Gastroesophageal sphincter (tissue), 3 donors: Measurements from ENCODE around the gene PER3.

Experiments used
- CTCF ChIP-seq, 4 experiments: fragments of 200-600 bp in 2 of 4; fragments of 450-650 bp in 2 of 4; sonication (generic) in 1 of 4; IDR thresholded peaks; one replicate each; pipeline ENCODE4 v1.5.1; 2017 to 2019; ENCODE audit warnings: antibody characterized with exemption in 4 of 4, mild to moderate bottlenecking in 2 of 4, moderate library complexity in 2 of 4
- POLR2A ChIP-seq, 2 donors: fragments of 450-650 bp; IDR thresholded peaks; one replicate each; pipeline ENCODE4 v1.6.1; 2017; ENCODE audit warnings: antibody characterized with exemption in 2 of 2, mild to moderate bottlenecking in 2 of 2, moderate library complexity in 1 of 2
- POLR2AphosphoS5 ChIP-seq: sonication (generic); formaldehyde crosslinking; IDR thresholded peaks from one replicate; pipeline ENCODE4 v1.6.1; 2017; ENCODE audit warnings: antibody characterized with exemption

- TF ChIP-seq CTCF (IDR thresholded peaks at IDR 0.05): no peak
- TF ChIP-seq POLR2A (IDR thresholded peaks at IDR 0.05): no peak
- no peak for TF ChIP-seq POLR2AphosphoS5
Measured at GRCh38 chr1:7846656-7847055, 62.6 kb downstream of the PER3 start.
